CD4-positive, alpha-beta T cell treated with Interleukin-1 beta for 1 hour (primary cell): ENCODE results near the gene BRAF.
"Not testable (repeated sequence)": the region's sequence is repeated elsewhere in the genome, so short reads cannot be mapped to it uniquely, and the experiment has no call there.

Source experiments
- DNase-seq, 2 donors: peaks; one replicate each; pipeline ENCODE4 v3.0.0-alpha.2; 2020 to 2022

BRAF gene

GRCh38 chr7:140767418-140767817 is 157.3 kb downstream of the BRAF start:
- no peak for DNase-seq

GRCh38 chr7:140765441-140765840 is 159.3 kb downstream of the BRAF start:
- DNase-seq = not testable (repeated sequence)

GRCh38 chr7:140763166-140763565 is 161.6 kb downstream of the BRAF start:
- not testable (repeated sequence) for DNase-seq

- not testable (repeated sequence) for DNase-seq
Observed at GRCh38 chr7:140761375-140761774, 163.4 kb downstream of the BRAF start.

- DNase-seq = no peak
Observed at GRCh38 chr7:140754506-140754905, 170.2 kb downstream of the BRAF start.

GRCh38 chr7:140752533-140752932 is 172.2 kb downstream of the BRAF start:
- no peak for DNase-seq

- no peak for DNase-seq
Observed at GRCh38 chr7:140746751-140747150, 178.0 kb downstream of the BRAF start.

- DNase-seq = no peak
Observed at GRCh38 chr7:140745266-140746058, 179.3 kb downstream of the BRAF start.

GRCh38 chr7:140744005-140744404 is 180.7 kb downstream of the BRAF start:
- no peak for DNase-seq

GRCh38 chr7:140743255-140743654 is 181.5 kb downstream of the BRAF start:
- DNase-seq = not testable (repeated sequence)

GRCh38 chr7:140738280-140738679 is 186.4 kb downstream of the BRAF start:
- DNase-seq = no peak

- DNase-seq = no peak
Observed at GRCh38 chr7:140734729-140735128, 190.0 kb downstream of the BRAF start.

- no peak for DNase-seq
Observed at GRCh38 chr7:140734096-140734495, 190.6 kb downstream of the BRAF start.

- no peak for DNase-seq
Observed at GRCh38 chr7:140732416-140732815, 192.3 kb downstream of the BRAF start.

- DNase-seq = no peak
Observed at GRCh38 chr7:140726281-140726680, 198.4 kb downstream of the BRAF start.

- DNase-seq = no peak
Observed at GRCh38 chr7:140724706-140725105, 200.0 kb downstream of the BRAF start.

- no peak for DNase-seq
Observed at GRCh38 chr7:140723574-140723973, 201.2 kb downstream of the BRAF start.

GRCh38 chr7:140723006-140723405 is 201.7 kb downstream of the BRAF start:
- peak; percentile 26 to 32 for DNase-seq

GRCh38 chr7:140722254-140722653 is 202.5 kb downstream of the BRAF start:
- no peak for DNase-seq

GRCh38 chr7:140719721-140720120 is 205.0 kb downstream of the BRAF start:
- no peak for DNase-seq

- DNase-seq = no peak
Observed at GRCh38 chr7:140714331-140715040, 210.2 kb downstream of the BRAF start.

- not testable (repeated sequence) for DNase-seq
Observed at GRCh38 chr7:140712392-140712791, 212.3 kb downstream of the BRAF start.

- not testable (repeated sequence) for DNase-seq
Observed at GRCh38 chr7:140708764-140709163, 216.0 kb downstream of the BRAF start.

GRCh38 chr7:140707132-140707531 is 217.6 kb downstream of the BRAF start:
- no peak for DNase-seq
